ENCODE measurements around the gene PSMD1. TPM values are rescaled to one million over a fixed set of nuclear protein-coding genes. Genes with fewer than 3 reads are reported as not detected.
A peak's percentile ranks its signal among the peaks of the same experiment; 100 is the strongest.

The PSMD1 gene
- total RNA-seq, 4 donors from 2014 or later = 47.9 to 79.3 (median 61.9) TPM

DNA sequence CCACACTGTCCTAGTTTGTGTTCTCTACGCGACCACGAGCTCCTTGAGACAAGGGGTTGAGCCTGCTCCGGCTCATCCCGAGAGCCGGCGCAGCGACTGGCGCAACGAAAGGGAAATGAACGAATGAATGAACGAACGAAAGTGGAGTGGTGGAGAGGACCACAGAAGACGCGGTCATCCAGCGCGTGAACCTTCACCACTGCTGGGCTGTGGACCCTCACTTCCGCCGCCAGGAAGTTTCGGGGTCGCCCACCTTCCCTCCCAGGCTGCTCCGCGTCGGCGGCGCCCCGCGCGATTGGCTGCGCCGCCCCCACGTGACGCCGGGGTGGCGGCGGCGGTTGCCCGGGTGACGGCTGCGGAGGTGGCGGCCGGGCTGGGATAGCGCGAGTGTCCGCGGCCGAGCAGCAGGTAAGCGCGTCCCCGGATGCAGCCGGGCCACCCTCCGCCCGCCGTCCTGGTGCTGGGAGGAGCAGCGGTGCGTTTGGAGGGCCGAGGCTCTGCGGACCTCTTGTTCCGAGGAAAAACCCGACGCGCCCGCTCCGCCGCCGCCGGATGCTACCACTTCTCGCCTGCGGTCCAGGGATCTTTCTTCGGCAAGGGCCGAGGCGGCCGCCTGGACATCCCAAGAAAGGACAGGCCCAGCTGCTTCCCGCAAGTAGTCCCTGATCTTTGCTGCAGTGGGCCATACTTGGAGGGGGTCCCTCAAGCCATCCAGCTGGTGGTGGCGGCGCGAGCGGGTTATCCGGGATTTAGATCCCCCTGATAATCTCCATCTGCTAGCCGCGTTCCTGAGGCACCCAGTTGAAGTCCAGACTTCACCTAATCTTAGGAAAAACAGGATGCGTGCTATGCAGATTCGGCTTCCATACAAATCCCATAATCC, 141.9 kb downstream of the PSMD1 start, which contains the start of gene ARMC9:
Gene ARMC9, plus strand, starts transcription at position 341 of the 883 bp plus-strand sequence. CDS start 7,608 bp downstream, outside the sequence.
- Histone ChIP-seq H3K4me1 (peaks cover 0 to 15% (median 2%) of the 10 kb centered on the region in 4 donors), H3K27ac (peak within 1 kb of the TSS in 2 of 4 donors; percentile 29 to 67), H3K27me3 (no peaks in the 10 kb centered on the region), H3K4me3 (peak within 1 kb of the TSS; percentile 56 to 77 (median 71)), H3K9me3 (no peaks in the 10 kb centered on the region), H3K36me3 (no peaks in the 10 kb centered on the region)
- peak in 1 of 2 donors; percentile 27 for TF ChIP-seq POLR2A (IDR thresholded peaks at IDR 0.05)
- TF ChIP-seq EP300 (IDR thresholded peaks at IDR 0.05) = peak in 1 of 2 donors; percentile 9
- TF ChIP-seq, protein P1, sequence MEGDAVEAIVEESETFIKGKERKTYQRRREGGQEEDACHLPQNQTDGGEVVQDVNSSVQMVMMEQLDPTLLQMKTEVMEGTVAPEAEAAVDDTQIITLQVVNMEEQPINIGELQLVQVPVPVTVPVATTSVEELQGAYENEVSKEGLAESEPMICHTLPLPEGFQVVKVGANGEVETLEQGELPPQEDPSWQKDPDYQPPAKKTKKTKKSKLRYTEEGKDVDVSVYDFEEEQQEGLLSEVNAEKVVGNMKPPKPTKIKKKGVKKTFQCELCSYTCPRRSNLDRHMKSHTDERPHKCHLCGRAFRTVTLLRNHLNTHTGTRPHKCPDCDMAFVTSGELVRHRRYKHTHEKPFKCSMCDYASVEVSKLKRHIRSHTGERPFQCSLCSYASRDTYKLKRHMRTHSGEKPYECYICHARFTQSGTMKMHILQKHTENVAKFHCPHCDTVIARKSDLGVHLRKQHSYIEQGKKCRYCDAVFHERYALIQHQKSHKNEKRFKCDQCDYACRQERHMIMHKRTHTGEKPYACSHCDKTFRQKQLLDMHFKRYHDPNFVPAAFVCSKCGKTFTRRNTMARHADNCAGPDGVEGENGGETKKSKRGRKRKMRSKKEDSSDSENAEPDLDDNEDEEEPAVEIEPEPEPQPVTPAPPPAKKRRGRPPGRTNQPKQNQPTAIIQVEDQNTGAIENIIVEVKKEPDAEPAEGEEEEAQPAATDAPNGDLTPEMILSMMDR (IDR thresholded peaks at IDR 0.05) = peak in 1 of 5 experiments; percentile 33
- 0 to 1% methylated on average over 60 to 79 of the region's 83 CpGs for WGBS, 2 donors
- peak; percentile 47 to 48 for DNase-seq (ENCODE audit: low spot score in 2 of 2)

DNA sequence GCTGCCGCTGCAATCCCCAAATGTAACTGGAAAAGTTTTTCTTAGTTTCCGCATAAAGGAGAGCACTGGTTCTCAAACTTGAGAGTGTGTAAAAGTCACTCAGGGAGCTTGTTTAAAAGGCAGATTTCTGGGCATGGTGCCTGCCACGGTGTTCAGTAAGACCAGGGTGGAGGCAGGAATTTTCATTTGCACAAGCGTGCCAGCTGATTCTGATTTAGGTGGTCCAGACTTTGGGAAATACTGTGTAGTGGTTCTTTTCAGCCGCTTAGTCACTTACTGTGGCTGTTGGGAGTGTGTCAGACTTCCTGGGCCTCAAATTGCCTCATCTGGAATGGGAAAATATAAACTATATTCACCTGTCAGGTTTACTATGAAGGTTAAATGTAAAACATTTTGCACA, 142.6 kb downstream of the PSMD1 start:
- H3K27me3 ChIP-seq = no peaks in the 10 kb centered on the region
- no peaks in the 10 kb centered on the region for H3K36me3 ChIP-seq
- peak overlapping the region; percentile 56 to 77 (median 71) for H3K4me3 ChIP-seq
- no peaks in the 10 kb centered on the region for H3K9me3 ChIP-seq
- TF ChIP-seq EP300 (IDR thresholded peaks at IDR 0.05) (no peak), POLR2A (IDR thresholded peaks at IDR 0.05) (no peak)
- TF ChIP-seq, protein P1 (IDR thresholded peaks at IDR 0.05) = no peak
- H3K27ac ChIP-seq = no peak overlapping the region
- no peak for DNase-seq (ENCODE audit: low spot score in 2 of 2)
- peaks cover 0 to 15% (median 2%) of the 10 kb centered on the region in 4 donors for H3K4me1 ChIP-seq
- 23 to 37% methylated on average over 5 of the region's 5 CpGs for WGBS, 2 donors

DNA sequence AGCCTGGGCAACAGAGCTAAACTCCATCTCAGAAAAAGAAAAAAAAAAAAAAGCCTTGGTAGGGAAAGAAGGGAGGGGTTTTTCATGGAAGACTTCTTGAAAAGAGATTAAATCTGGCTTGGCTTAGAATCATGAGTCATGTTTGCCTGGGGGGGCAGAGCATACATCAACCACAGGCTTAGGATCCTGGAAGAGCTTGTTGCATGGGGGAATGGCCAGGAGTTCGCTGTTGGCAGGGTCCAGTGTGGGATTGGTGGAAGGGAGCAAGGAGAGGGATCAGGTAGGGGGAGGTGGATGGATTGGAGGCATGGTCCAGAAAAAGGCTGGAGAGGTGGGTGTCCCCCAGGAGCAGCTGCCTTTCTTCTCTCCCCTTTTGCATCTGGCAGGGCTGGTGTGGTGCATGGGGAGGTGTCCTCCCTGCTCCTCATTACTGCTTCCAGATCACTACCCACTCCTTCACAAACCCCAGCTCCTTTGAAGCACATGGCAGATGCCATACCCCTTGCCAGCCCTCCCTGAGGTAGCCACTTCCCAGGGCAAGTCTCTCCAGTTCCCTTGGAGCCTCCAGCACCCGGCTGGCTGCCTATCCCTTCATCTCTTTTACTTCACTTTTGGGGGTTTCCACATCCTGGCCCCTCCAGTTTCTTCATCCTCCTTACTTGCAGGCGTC, 144.3 kb downstream of the PSMD1 start:
- H3K4me3 ChIP-seq = no peak overlapping the region
- H3K4me1 ChIP-seq = peaks cover 0 to 15% (median 2%) of the 10 kb centered on the region in 4 donors
- no peak for TF ChIP-seq EP300 (IDR thresholded peaks at IDR 0.05)
- no peak for TF ChIP-seq POLR2A (IDR thresholded peaks at IDR 0.05)
- TF ChIP-seq, protein P1 (IDR thresholded peaks at IDR 0.05) = no peak
- H3K27me3 ChIP-seq = no peaks in the 10 kb centered on the region
- no peak for DNase-seq (ENCODE audit: low spot score in 2 of 2)
- H3K27ac ChIP-seq = no peak overlapping the region
- 84 to 86% methylated on average over 3 of the region's 3 CpGs for WGBS, 2 donors
- H3K9me3 ChIP-seq = no peaks in the 10 kb centered on the region
- H3K36me3 ChIP-seq = no peaks in the 10 kb centered on the region

DNA sequence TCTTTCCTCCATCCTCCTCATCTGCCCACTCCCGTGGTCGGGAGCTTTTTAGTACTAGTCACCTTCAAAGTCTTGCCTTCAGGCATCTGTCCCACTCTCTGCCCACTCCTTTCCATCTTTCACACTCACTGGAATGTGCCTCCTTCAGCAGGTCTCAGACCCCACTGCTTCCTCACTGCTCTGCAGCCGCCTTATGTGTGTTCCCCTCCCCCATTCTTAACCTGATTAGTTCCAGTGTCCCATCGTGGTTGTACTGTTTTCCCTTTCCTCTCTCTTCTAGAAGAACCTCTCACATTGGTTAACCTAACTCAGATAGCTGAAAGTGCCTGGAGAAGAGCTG, 144.8 kb downstream of the PSMD1 start:
- Histone ChIP-seq H3K4me3 (no peak overlapping the region), H3K9me3 (no peaks in the 10 kb centered on the region), H3K27ac (no peak overlapping the region), H3K4me1 (peaks cover 0 to 15% (median 2%) of the 10 kb centered on the region in 4 donors), H3K36me3 (peaks cover 0 to under 1% (median 0%) of the 10 kb centered on the region in 3 donors), H3K27me3 (no peaks in the 10 kb centered on the region)
- 64 to 69% methylated on average over 4 of the region's 4 CpGs for WGBS, 2 donors
- TF ChIP-seq POLR2A (IDR thresholded peaks at IDR 0.05) (no peak), EP300 (IDR thresholded peaks at IDR 0.05) (no peak)
- TF ChIP-seq, protein P1 (IDR thresholded peaks at IDR 0.05) = no peak
- DNase-seq (ENCODE audit: low spot score in 2 of 2) = no peak
